GM12892 (cell line): ENCODE measurements around the gene SMIM24.

ENCODE experiments used
- POLR2A ChIP-seq: IDR thresholded peaks from 2 replicates; pipeline ENCODE4 v1.6.1; 2011; ENCODE audit warnings: low read depth, low read length, control low read depth
- POLR2AphosphoS5 ChIP-seq: IDR thresholded peaks from 2 replicates; pipeline ENCODE4 v1.6.1; 2011; ENCODE audit warnings: low read depth, low read length, control low read depth

- TF ChIP-seq POLR2A (no peak), POLR2AphosphoS5 (no peak)
Observed at GRCh38 chr19:3474614-3475013, 5.7 kb downstream of the SMIM24 start.
